ENCODE measurements around the gene PPP1R36. TPM values are rescaled to one million over a fixed set of nuclear protein-coding genes. Genes with fewer than 3 reads are reported as not detected.
"Not testable (repeated sequence)": the region's sequence is repeated elsewhere in the genome, so short reads cannot be mapped to it uniquely, and the experiment has no call there.

Gene PPP1R36
- total and polyA plus RNA-seq, 4 experiments from 2014 or later, result 0.49 TPM; not detected in 3

- Mint-ChIP-seq H3K36me3 (no peaks in the 10 kb centered on the region), H3K9me3 (no peaks in the 10 kb centered on the region), H3K27ac (no peak overlapping the region), H3K4me1 (peaks cover 0 to 5% (median 2%) of the 10 kb centered on the region in 4 donors), H3K4me3 (no peak overlapping the region), H3K27me3 (peaks cover 1 to 11% of the 10 kb centered on the region in 2 donors)
- Histone ChIP-seq H3K27me3 (ENCODE audit: insufficient read depth, low read length) (no peaks in the 10 kb centered on the region), H3K27ac (ENCODE audit: low read depth, low read length) (no peak overlapping the region), H3K4me1 (ENCODE audit: insufficient read depth, low read length) (no peaks in the 10 kb centered on the region), H3K4me3 (ENCODE audit: low read length in 2 of 2) (no peak overlapping the region), H3K9me3 (ENCODE audit: control insufficient read depth in 1 of 2, low read length in 2 of 2) (no peaks in the 10 kb centered on the region), H3K36me3 (ENCODE audit: insufficient read depth, low read length) (no peaks in the 10 kb centered on the region)
- no peak for DNase-seq
- POLR2A ChIA-PET (ENCODE audit: partially characterized antibody), result no interaction called here
- CTCF ChIA-PET (ENCODE audit: partially characterized antibody), result interaction anchor here (1.8 kb wide), 1 partner anchor 16 kb away, joined by 6 read pairs; no protein-coding TSS in a partner anchor
- intact Hi-C loops (cut with micrococcal nuclease), result no loop called here
Observed at GRCh38 chr14:64620910-64621309, 71.1 kb downstream of the PPP1R36 start.

- peaks cover 3 to 9% of the 10 kb centered on the region in 2 donors for H3K27me3 Mint-ChIP-seq
- Histone ChIP-seq H3K4me1 (ENCODE audit: insufficient read depth, low read length) (no peaks in the 10 kb centered on the region), H3K27ac (ENCODE audit: low read depth, low read length) (no peak overlapping the region), H3K9me3 (ENCODE audit: control insufficient read depth in 1 of 2, low read length in 2 of 2) (no peaks in the 10 kb centered on the region), H3K27me3 (ENCODE audit: insufficient read depth, low read length) (no peaks in the 10 kb centered on the region), H3K4me3 (ENCODE audit: low read length in 2 of 2) (no peak overlapping the region), H3K36me3 (ENCODE audit: insufficient read depth, low read length) (no peaks in the 10 kb centered on the region)
- peaks cover 0 to 5% (median 2%) of the 10 kb centered on the region in 4 donors for H3K4me1 Mint-ChIP-seq
- H3K27ac Mint-ChIP-seq, result no peak overlapping the region
- CTCF ChIA-PET (ENCODE audit: partially characterized antibody), result interaction anchor here (1.5 kb wide), 1 partner anchor 12 kb away, joined by 5 read pairs; no protein-coding TSS in a partner anchor
- H3K9me3 Mint-ChIP-seq, result no peaks in the 10 kb centered on the region
- intact Hi-C loops (cut with micrococcal nuclease), result no loop called here
- DNase-seq, result no peak
- no peaks in the 10 kb centered on the region for H3K36me3 Mint-ChIP-seq
- POLR2A ChIA-PET (ENCODE audit: partially characterized antibody), result no interaction called here
- H3K4me3 Mint-ChIP-seq, result no peak overlapping the region
Observed at GRCh38 chr14:64623554-64624165, 73.9 kb downstream of the PPP1R36 start.

- H3K27ac Mint-ChIP-seq, result no peak overlapping the region
- peaks cover 2 to 8% of the 10 kb centered on the region in 2 donors for H3K27me3 Mint-ChIP-seq
- no peak overlapping the region for H3K27ac ChIP-seq (ENCODE audit: low read depth, low read length)
- no peaks in the 10 kb centered on the region for H3K9me3 ChIP-seq (ENCODE audit: control insufficient read depth in 1 of 2, low read length in 2 of 2)
- H3K4me3 Mint-ChIP-seq, result peak overlapping the region in 1 of 8 donors; percentile 28
- H3K4me3 ChIP-seq (ENCODE audit: low read length in 2 of 2), result no peak overlapping the region
- ChIA-PET POLR2A (ENCODE audit: partially characterized antibody) (no interaction called here), CTCF (ENCODE audit: partially characterized antibody) (interaction anchor here (1.4 to 2.3 kb wide), 3 partner anchors 10 to 174 kb away, joined by 3 to 14 read pairs (median 4); no protein-coding TSS in a partner anchor)
- H3K27me3 ChIP-seq (ENCODE audit: insufficient read depth, low read length), result no peaks in the 10 kb centered on the region
- intact Hi-C loops (cut with micrococcal nuclease), result no loop called here
- H3K4me1 ChIP-seq (ENCODE audit: insufficient read depth, low read length), result no peaks in the 10 kb centered on the region
- H3K36me3 ChIP-seq (ENCODE audit: insufficient read depth, low read length), result no peaks in the 10 kb centered on the region
- peaks cover 0 to 5% (median 2%) of the 10 kb centered on the region in 4 donors for H3K4me1 Mint-ChIP-seq
- H3K36me3 Mint-ChIP-seq, result no peaks in the 10 kb centered on the region
- no peaks in the 10 kb centered on the region for H3K9me3 Mint-ChIP-seq
- no peak for DNase-seq
Observed at GRCh38 chr14:64625386-64626232, 75.8 kb downstream of the PPP1R36 start.

GRCh38 chr14:64628940-64629408, 79.2 kb downstream of the PPP1R36 start:
- H3K36me3 ChIP-seq (ENCODE audit: insufficient read depth, low read length), result no peaks in the 10 kb centered on the region
- no peak overlapping the region for H3K27ac ChIP-seq (ENCODE audit: low read depth, low read length)
- H3K4me1 Mint-ChIP-seq, result no peaks in the 10 kb centered on the region
- no peak overlapping the region for H3K27ac Mint-ChIP-seq
- DNase-seq, result no peak
- no peak overlapping the region for H3K4me3 ChIP-seq (ENCODE audit: low read length in 2 of 2)
- H3K4me1 ChIP-seq (ENCODE audit: insufficient read depth, low read length), result no peaks in the 10 kb centered on the region
- H3K9me3 Mint-ChIP-seq, result no peaks in the 10 kb centered on the region
- no peak overlapping the region for H3K4me3 Mint-ChIP-seq
- H3K9me3 ChIP-seq (ENCODE audit: control insufficient read depth in 1 of 2, low read length in 2 of 2), result no peaks in the 10 kb centered on the region
- peaks cover 0 to 2% of the 10 kb centered on the region in 2 donors for H3K27me3 Mint-ChIP-seq
- intact Hi-C loops (cut with micrococcal nuclease), result no loop called here
- ChIA-PET POLR2A (ENCODE audit: partially characterized antibody) (no interaction called here), CTCF (ENCODE audit: partially characterized antibody) (interaction anchor here (0.9 to 1.8 kb wide), 3 partner anchors 11 to 324 kb away, joined by 3 to 7 read pairs (median 3); no protein-coding TSS in a partner anchor)
- H3K36me3 Mint-ChIP-seq, result no peaks in the 10 kb centered on the region
- H3K27me3 ChIP-seq (ENCODE audit: insufficient read depth, low read length), result no peaks in the 10 kb centered on the region

GRCh38 chr14:64630778-64631177, 81.0 kb downstream of the PPP1R36 start:
- Histone ChIP-seq H3K27ac (ENCODE audit: low read depth, low read length) (no peak overlapping the region), H3K4me3 (ENCODE audit: low read length in 2 of 2) (no peak overlapping the region), H3K27me3 (ENCODE audit: insufficient read depth, low read length) (no peaks in the 10 kb centered on the region), H3K4me1 (ENCODE audit: insufficient read depth, low read length) (no peaks in the 10 kb centered on the region), H3K36me3 (ENCODE audit: insufficient read depth, low read length) (no peaks in the 10 kb centered on the region), H3K9me3 (ENCODE audit: control insufficient read depth in 1 of 2, low read length in 2 of 2) (no peaks in the 10 kb centered on the region)
- Mint-ChIP-seq H3K9me3 (no peaks in the 10 kb centered on the region), H3K27ac (no peak overlapping the region), H3K4me3 (no peak overlapping the region), H3K27me3 (peaks cover 0 to 2% of the 10 kb centered on the region in 2 donors), H3K36me3 (no peaks in the 10 kb centered on the region), H3K4me1 (no peaks in the 10 kb centered on the region)
- ChIA-PET CTCF (ENCODE audit: partially characterized antibody) (interaction anchor here (0.7 kb wide), 2 partner anchors 9 to 285 kb away, joined by 3 to 4 read pairs; no protein-coding TSS in a partner anchor), POLR2A (ENCODE audit: partially characterized antibody) (interaction anchor here (1.1 kb wide), 1 partner anchor 231 kb away, joined by 3 read pairs; no protein-coding TSS in a partner anchor)
- DNase-seq, result no peak
- intact Hi-C loops (cut with micrococcal nuclease), result no loop called here

- intact Hi-C loops (cut with micrococcal nuclease); H3K27me3 Mint-ChIP-seq; H3K27ac Mint-ChIP-seq; H3K27ac ChIP-seq (ENCODE audit: low read depth, low read length); H3K4me3 Mint-ChIP-seq; H3K4me1 Mint-ChIP-seq; H3K9me3 ChIP-seq (ENCODE audit: control insufficient read depth in 1 of 2, low read length in 2 of 2); H3K9me3 Mint-ChIP-seq; DNase-seq; H3K27me3 ChIP-seq (ENCODE audit: insufficient read depth, low read length); H3K36me3 ChIP-seq (ENCODE audit: insufficient read depth, low read length); H3K36me3 Mint-ChIP-seq; H3K4me1 ChIP-seq (ENCODE audit: insufficient read depth, low read length); H3K4me3 ChIP-seq (ENCODE audit: low read length in 2 of 2): not testable (repeated sequence)
- CTCF ChIA-PET (ENCODE audit: partially characterized antibody), result interaction anchor here (0.7 kb wide), 2 partner anchors 8 to 286 kb away, joined by 3 to 4 read pairs; no protein-coding TSS in a partner anchor
- POLR2A ChIA-PET (ENCODE audit: partially characterized antibody), result interaction anchor here (1.1 kb wide), 1 partner anchor 232 kb away, joined by 3 read pairs; no protein-coding TSS in a partner anchor
Observed at GRCh38 chr14:64631222-64631621, 81.5 kb downstream of the PPP1R36 start.

GRCh38 chr14:64632056-64632455, 82.3 kb downstream of the PPP1R36 start:
- H3K4me3 Mint-ChIP-seq, result no peak overlapping the region
- peaks cover 0 to 5% (median 4%) of the 10 kb centered on the region in 4 donors for H3K4me1 Mint-ChIP-seq
- H3K27me3 Mint-ChIP-seq, result peaks cover 0 to 1% of the 10 kb centered on the region in 2 donors
- intact Hi-C loops (cut with micrococcal nuclease), result no loop called here
- Histone ChIP-seq H3K4me1 (ENCODE audit: insufficient read depth, low read length) (no peaks in the 10 kb centered on the region), H3K4me3 (ENCODE audit: low read length in 2 of 2) (no peak overlapping the region), H3K27ac (ENCODE audit: low read depth, low read length) (no peak overlapping the region), H3K27me3 (ENCODE audit: insufficient read depth, low read length) (no peaks in the 10 kb centered on the region), H3K36me3 (ENCODE audit: insufficient read depth, low read length) (no peaks in the 10 kb centered on the region), H3K9me3 (ENCODE audit: control insufficient read depth in 1 of 2, low read length in 2 of 2) (no peaks in the 10 kb centered on the region)
- ChIA-PET CTCF (ENCODE audit: partially characterized antibody) (interaction anchor here (1.2 to 1.5 kb wide), 2 partner anchors 12 to 202 kb away, joined by 3 to 5 read pairs; no protein-coding TSS in a partner anchor), POLR2A (ENCODE audit: partially characterized antibody) (no interaction called here)
- no peak for DNase-seq
- no peaks in the 10 kb centered on the region for H3K9me3 Mint-ChIP-seq
- no peaks in the 10 kb centered on the region for H3K36me3 Mint-ChIP-seq
- H3K27ac Mint-ChIP-seq, result no peak overlapping the region

Measured in CD4-positive, alpha-beta memory T cell (primary cell).